HEK293 (cell line): ENCODE measurements around the gene DNAJB11.

Source experiments
- ATF2 ChIP-seq: fragments of 450-650 bp; formaldehyde crosslinking; IDR thresholded peaks from 2 replicates; pipeline ENCODE4 v1.5.1; 2016; ENCODE audit warnings: missing biosample characterization, missing genetic modification characterization, low read depth
- KLF16 ChIP-seq: fragments of 450-650 bp; formaldehyde crosslinking; IDR thresholded peaks from 2 replicates; pipeline ENCODE4 v1.5.1; 2017; ENCODE audit warnings: missing biosample characterization, missing genetic modification characterization
- PRDM10 ChIP-seq: fragments of 450-650 bp; formaldehyde crosslinking; IDR thresholded peaks from 2 replicates; pipeline ENCODE4 v1.5.1; 2016; ENCODE audit warnings: missing biosample characterization, missing genetic modification characterization
- SP3 ChIP-seq: fragments of 450-650 bp; formaldehyde crosslinking; IDR thresholded peaks from 2 replicates; pipeline ENCODE4 v1.5.1; 2016; ENCODE audit warnings: missing biosample characterization, missing genetic modification characterization
- ZNF521 ChIP-seq: fragments of 450-650 bp; formaldehyde crosslinking; IDR thresholded peaks from 2 replicates; pipeline ENCODE4 v1.5.1; 2017; ENCODE audit warnings: missing biosample characterization, mild to moderate bottlenecking, missing genetic modification characterization
- ZNF664 ChIP-seq: fragments of 450-650 bp; formaldehyde crosslinking; IDR thresholded peaks from 2 replicates; pipeline ENCODE4 v1.5.1; 2016; ENCODE audit warnings: missing biosample characterization, missing genetic modification characterization
- ZNF670 ChIP-seq: fragments of 450-650 bp; formaldehyde crosslinking; IDR thresholded peaks from 2 replicates; pipeline ENCODE4 v1.5.1; 2016; ENCODE audit warnings: missing biosample characterization, missing genetic modification characterization, low read depth
- ZNF747 ChIP-seq: fragments of 450-650 bp; formaldehyde crosslinking; IDR thresholded peaks from 2 replicates; pipeline ENCODE4 v1.5.1; 2016; ENCODE audit warnings: missing biosample characterization, missing genetic modification characterization
- TF ChIP-seq, protein P1 (sequence below): fragments of 450-650 bp; formaldehyde crosslinking; IDR thresholded peaks from 2 replicates; pipeline ENCODE4 v1.5.1; 2016; ENCODE audit warnings: missing biosample characterization, missing genetic modification characterization
- TF ChIP-seq, protein P2 (sequence below): fragments of 450-650 bp; formaldehyde crosslinking; IDR thresholded peaks from 2 replicates; pipeline ENCODE4 v1.5.1; 2016; ENCODE audit warnings: missing biosample characterization, missing genetic modification characterization
- TF ChIP-seq, protein P3 (sequence below): fragments of 450-650 bp; formaldehyde crosslinking; IDR thresholded peaks from 2 replicates; pipeline ENCODE4 v1.5.1; 2017; ENCODE audit warnings: missing biosample characterization, missing genetic modification characterization

DNA sequence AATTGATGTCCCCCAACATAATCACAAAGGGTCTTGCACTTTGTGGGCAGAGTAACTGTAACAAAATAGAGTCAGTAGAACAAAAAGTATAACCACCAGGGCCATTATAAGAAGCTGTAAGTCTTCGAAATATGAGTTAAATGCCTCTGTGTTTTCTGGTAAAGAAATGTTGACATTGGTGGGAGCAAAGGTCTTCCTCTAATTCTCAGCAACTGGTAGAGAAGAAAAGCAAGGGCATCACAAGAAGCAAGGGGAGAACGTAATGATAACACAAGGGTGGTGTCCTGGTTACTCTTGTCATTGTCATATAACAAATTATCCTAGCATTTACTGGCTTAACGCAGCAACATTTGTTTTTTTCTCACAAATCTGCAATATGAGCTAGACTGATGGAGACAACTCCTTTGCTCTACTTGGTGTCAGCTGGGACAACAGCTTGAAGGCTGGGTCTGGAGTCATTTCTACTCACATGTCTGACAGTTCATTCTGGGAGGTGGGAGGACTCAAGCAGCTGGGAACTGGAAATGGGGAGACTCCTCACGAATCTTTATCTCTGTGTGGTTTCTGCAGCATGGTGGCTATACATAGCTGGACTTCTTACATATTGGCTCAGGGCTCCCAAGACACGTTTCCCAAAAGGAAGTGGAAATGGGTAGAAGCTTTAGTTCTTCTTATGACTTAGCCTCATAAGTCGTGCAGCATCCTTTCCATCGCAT, 20.2 kb downstream of the DNAJB11 start:
- TF ChIP-seq, protein P1, sequence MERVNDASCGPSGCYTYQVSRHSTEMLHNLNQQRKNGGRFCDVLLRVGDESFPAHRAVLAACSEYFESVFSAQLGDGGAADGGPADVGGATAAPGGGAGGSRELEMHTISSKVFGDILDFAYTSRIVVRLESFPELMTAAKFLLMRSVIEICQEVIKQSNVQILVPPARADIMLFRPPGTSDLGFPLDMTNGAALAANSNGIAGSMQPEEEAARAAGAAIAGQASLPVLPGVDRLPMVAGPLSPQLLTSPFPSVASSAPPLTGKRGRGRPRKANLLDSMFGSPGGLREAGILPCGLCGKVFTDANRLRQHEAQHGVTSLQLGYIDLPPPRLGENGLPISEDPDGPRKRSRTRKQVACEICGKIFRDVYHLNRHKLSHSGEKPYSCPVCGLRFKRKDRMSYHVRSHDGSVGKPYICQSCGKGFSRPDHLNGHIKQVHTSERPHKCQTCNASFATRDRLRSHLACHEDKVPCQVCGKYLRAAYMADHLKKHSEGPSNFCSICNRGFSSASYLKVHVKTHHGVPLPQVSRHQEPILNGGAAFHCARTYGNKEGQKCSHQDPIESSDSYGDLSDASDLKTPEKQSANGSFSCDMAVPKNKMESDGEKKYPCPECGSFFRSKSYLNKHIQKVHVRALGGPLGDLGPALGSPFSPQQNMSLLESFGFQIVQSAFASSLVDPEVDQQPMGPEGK: no peak
- TF ChIP-seq ZNF521 (tag by site-specific recombination) (no peak), ZNF670 (tag by site-specific recombination) (no peak), KLF16 (tag by site-specific recombination) (no peak), ATF2 (no peak), ZNF747 (no peak), ZNF664 (tag by site-specific recombination) (no peak), PRDM10 (tag by site-specific recombination) (no peak), SP3 (tag by site-specific recombination) (no peak)
- TF ChIP-seq, protein P2, sequence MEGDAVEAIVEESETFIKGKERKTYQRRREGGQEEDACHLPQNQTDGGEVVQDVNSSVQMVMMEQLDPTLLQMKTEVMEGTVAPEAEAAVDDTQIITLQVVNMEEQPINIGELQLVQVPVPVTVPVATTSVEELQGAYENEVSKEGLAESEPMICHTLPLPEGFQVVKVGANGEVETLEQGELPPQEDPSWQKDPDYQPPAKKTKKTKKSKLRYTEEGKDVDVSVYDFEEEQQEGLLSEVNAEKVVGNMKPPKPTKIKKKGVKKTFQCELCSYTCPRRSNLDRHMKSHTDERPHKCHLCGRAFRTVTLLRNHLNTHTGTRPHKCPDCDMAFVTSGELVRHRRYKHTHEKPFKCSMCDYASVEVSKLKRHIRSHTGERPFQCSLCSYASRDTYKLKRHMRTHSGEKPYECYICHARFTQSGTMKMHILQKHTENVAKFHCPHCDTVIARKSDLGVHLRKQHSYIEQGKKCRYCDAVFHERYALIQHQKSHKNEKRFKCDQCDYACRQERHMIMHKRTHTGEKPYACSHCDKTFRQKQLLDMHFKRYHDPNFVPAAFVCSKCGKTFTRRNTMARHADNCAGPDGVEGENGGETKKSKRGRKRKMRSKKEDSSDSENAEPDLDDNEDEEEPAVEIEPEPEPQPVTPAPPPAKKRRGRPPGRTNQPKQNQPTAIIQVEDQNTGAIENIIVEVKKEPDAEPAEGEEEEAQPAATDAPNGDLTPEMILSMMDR (tag by site-specific recombination): no peak
- TF ChIP-seq, protein P3, sequence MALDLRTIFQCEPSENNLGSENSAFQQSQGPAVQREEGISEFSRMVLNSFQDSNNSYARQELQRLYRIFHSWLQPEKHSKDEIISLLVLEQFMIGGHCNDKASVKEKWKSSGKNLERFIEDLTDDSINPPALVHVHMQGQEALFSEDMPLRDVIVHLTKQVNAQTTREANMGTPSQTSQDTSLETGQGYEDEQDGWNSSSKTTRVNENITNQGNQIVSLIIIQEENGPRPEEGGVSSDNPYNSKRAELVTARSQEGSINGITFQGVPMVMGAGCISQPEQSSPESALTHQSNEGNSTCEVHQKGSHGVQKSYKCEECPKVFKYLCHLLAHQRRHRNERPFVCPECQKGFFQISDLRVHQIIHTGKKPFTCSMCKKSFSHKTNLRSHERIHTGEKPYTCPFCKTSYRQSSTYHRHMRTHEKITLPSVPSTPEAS: no peak
